Omental fat pad (tissue), 4 donors: ENCODE measurements around the gene SH2D1B. TPM values are rescaled to one million over a fixed set of nuclear protein-coding genes. Genes with fewer than 3 reads are reported as not detected.

Experiments
- ATAC-seq: fragments of 150-250 bp; one replicate; pipeline ENCODE4 v1.9.1; 2016; ENCODE audit warnings: mild to moderate bottlenecking, moderate library complexity; ENCODE audit not compliant: low FRiP score
- DNase-seq: peaks from one replicate; pipeline ENCODE4 v3.0.0-alpha.2; 2019; ENCODE audit warnings: low spot score
- CTCF ChIP-seq, 3 donors: fragments of 450-650 bp; IDR thresholded peaks; one replicate each; pipeline ENCODE4 v1.5.1; 2016 to 2017; ENCODE audit warnings: antibody characterized with exemption in 3 of 3, mild to moderate bottlenecking in 3 of 3, moderate library complexity in 2 of 3
- total RNA-seq, 4 donors: library from RNA; depleted of rRNA; stranded (reverse); fragments of >200 nt; gene quantifications; one replicate each; pipeline ENCODE4 v1.1.0, GENCODE V29; 2016

Gene SH2D1B
- total RNA-seq, 4 donors from 2014 or later, result 0.12 to 0.47 (median 0.25) TPM

DNA sequence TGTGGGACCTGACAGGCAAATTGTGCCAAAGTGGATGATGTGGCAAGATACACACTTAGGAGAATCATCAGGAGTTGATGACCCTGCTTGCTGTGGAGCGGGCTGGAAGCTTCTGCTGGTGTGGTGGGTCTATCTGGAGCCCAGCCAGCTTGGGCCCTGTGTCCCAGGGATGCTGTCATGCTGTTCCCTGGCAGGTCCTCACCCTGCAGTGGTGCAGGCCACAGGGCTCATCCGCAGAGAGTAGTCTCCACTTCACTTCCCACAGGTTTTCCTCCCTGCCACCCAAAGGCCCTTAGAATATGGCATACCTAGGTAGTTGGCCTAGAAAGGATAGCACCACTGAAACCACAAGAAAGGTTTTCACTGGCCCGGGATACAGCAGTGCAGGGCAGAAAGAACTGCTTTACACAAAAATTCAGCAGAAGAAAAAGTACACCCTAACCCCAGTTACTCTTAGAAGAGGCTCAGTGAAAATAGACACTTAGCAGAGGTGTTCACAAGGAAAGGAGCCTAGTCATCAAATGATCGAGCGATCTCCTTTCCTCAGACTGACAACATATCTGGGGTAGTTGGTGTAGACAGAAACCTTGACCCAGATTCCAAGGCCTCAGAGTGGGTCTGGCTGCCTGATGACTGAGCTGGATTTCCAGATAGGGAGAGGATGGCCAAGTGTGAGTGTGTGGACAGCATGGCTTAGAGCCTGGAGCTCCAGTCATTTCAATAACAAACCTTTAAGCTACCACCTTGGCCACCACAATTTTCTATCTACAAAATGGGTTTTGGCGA lies 31.7 kb downstream of the SH2D1B start:
- DNase-seq (no peak), ATAC-seq (no peak)
- no peak for TF ChIP-seq CTCF (IDR thresholded peaks at IDR 0.05)

DNA sequence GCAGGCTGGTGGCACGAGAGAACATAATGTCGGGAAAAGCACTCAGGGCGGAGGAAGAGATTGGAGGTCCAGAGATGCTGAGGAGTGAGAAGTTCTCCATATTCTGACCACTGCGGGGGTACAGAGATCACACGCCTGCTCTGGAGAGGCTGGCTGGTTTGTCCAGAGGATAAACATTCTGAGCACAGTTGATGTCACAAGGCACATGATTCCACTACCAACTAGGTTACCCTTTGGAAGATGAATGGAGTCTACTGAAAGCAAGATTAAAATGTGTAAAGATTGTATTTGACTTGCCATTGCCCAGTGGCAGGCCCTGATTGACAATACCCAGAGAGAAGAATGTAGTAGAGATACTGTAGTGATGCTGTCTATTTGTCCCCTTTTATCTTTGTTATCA lies 35.2 kb downstream of the SH2D1B start, which contains the start of gene SPATA46:
Gene SPATA46, minus strand, starts transcription at position 164 of the 400 bp plus-strand sequence. Its CDS starts 64 bp downstream, at position 100.
- DNase-seq, result no peak
- ATAC-seq, result no peak
- TF ChIP-seq CTCF (IDR thresholded peaks at IDR 0.05), result no peak

- no peak for DNase-seq
- no peak for ATAC-seq
These were observed 36.5 kb downstream of the SH2D1B start for GRCh38 chr1:162375463-162375862.

GRCh38 chr1:162374406-162374805 lies 37.5 kb downstream of the SH2D1B start:
- DNase-seq (peak; percentile 4), ATAC-seq (no peak)

More at GRCh38 chr1:162375463-162375862, 36.5 kb downstream of the SH2D1B start:
- TF ChIP-seq CTCF (IDR thresholded peaks at IDR 0.05), result no peak

GRCh38 chr1:162373541-162374260 lies 38.2 kb downstream of the SH2D1B start:
- no peak for DNase-seq
- TF ChIP-seq CTCF (IDR thresholded peaks at IDR 0.05), result no peak
- ATAC-seq, result no peak

More at GRCh38 chr1:162374406-162374805, 37.5 kb downstream of the SH2D1B start:
- TF ChIP-seq CTCF (IDR thresholded peaks at IDR 0.05), result no peak

GRCh38 chr1:162373072-162373427 lies 38.9 kb downstream of the SH2D1B start:
- no peak for TF ChIP-seq CTCF (IDR thresholded peaks at IDR 0.05)
- ATAC-seq (no peak), DNase-seq (no peak)
